Measurements from ENCODE around the gene AMN1.

AMN1 gene

DNA sequence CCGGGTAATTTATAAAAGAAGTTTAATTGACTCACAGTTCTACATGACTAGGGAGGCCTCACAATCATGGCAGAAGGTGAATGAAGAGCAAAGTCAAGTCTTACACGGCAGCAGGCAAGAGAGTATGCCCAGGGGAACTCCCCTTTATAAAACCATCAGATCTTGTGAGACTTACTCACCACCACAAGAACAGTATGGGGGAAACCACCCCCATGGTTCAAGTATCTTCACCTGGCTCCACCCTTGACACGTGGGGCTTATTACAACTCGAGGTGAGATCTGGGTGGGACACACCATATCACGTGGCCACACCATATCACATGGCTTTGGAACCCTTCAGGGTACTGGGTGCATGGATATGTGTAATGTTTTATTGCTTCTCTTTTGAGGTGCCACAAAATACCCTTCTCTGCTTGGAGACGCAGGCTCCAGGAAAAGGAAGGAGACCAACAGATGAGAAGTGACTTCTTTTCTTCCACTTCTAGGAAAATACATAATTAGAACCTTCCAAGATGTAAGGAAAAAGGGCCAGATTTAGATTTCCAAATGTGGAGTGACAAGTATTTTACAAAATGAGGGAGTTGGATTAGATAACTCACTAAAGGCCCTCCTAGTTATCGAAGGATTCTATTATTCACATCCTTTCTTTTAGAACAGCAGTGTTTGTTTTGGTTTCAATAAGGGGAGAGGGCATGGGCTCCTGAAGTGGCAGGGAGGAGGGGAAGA, 102.4 kb downstream of the AMN1 start:
- POLR2A ChIA-PET: no interaction called here
- TF ChIP-seq, protein P1, sequence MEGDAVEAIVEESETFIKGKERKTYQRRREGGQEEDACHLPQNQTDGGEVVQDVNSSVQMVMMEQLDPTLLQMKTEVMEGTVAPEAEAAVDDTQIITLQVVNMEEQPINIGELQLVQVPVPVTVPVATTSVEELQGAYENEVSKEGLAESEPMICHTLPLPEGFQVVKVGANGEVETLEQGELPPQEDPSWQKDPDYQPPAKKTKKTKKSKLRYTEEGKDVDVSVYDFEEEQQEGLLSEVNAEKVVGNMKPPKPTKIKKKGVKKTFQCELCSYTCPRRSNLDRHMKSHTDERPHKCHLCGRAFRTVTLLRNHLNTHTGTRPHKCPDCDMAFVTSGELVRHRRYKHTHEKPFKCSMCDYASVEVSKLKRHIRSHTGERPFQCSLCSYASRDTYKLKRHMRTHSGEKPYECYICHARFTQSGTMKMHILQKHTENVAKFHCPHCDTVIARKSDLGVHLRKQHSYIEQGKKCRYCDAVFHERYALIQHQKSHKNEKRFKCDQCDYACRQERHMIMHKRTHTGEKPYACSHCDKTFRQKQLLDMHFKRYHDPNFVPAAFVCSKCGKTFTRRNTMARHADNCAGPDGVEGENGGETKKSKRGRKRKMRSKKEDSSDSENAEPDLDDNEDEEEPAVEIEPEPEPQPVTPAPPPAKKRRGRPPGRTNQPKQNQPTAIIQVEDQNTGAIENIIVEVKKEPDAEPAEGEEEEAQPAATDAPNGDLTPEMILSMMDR (IDR thresholded peaks at IDR 0.05; ENCODE audit: control extremely low read depth, extremely low read depth, low read depth, missing control alignments): no peak
- CTCF ChIA-PET: interaction anchor here (1.0 kb wide), 1 partner anchor 17 kb away, joined by 3 read pairs; no protein-coding TSS in a partner anchor
- DNase-seq (ENCODE audit: extremely low spot score): no peak

DNA sequence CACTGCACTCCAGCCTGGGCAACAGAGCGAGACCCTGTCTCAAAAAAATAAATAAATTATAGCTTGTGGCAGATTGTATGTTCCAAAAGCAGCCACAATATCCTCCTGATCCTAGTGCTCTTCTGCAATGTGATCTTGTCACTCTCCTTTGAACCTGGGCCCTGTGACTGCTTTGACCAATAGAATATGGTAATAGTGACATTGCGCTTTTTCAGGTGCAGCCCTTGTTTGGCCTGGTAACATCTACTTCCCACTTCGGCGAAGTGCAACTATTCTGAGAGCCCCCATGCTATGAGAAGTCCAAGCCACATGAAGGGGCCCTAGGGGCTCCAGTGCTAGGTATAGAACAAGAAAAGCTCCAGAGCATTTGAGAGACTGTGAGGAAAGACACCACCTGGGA, 106.8 kb downstream of the AMN1 start:
- TF ChIP-seq, protein P1 (IDR thresholded peaks at IDR 0.05; ENCODE audit: control extremely low read depth, extremely low read depth, low read depth, missing control alignments): no peak
- ChIA-PET POLR2A (no interaction called here), CTCF (interaction anchor here (1.0 to 1.4 kb wide), 5 partner anchors 10 to 219 kb away, joined by 3 to 4 read pairs (median 3); no protein-coding TSS in a partner anchor)
- DNase-seq (ENCODE audit: extremely low spot score): no peak
